ENCODE data around the gene RO60. TPM values are rescaled to one million over a fixed set of nuclear protein-coding genes. Genes with fewer than 3 reads are reported as not detected.

Gene RO60
- total and polyA plus RNA-seq, 2 of the 4 experiments (the other 2 are of a cell fraction), result 10.9 to 161 TPM

GRCh38 chr1:193060115-193060403 lies 647 bp downstream of the RO60 start:
- ChIA-PET POLR2A (ENCODE audit: unreplicated experiment) (no interaction called here), CTCF (no interaction called here)
- H2AK5ac ChIP-seq (ENCODE audit: low read depth, low read length), result no peak overlapping the region
- peak overlapping the region; percentile 66; the same call in 1 of the 2 replicates for H3K23ac ChIP-seq (ENCODE audit: low read depth, low read length)
- no peak for TF ChIP-seq NFE2L2 (IDR thresholded peaks at IDR 0.05; ENCODE audit: low read depth, low read length)
- no peak for TF ChIP-seq RAD21 (IDR thresholded peaks at IDR 0.05; ENCODE audit: low read length)
- TF ChIP-seq MAZ (IDR thresholded peaks at IDR 0.05; ENCODE audit: borderline replicate concordance, low read depth, low read length), result no peak
- no peak for TF ChIP-seq MAFK (IDR thresholded peaks at IDR 0.05; ENCODE audit: low read depth, low read length)
- TF ChIP-seq RCOR1 (IDR thresholded peaks at IDR 0.05; ENCODE audit: insufficient replicate concordance, low read length), result no peak
- TF ChIP-seq USF2 (IDR thresholded peaks at IDR 0.05; ENCODE audit: low read depth, low read length), result no peak
- no peak for TF ChIP-seq SMC3 (IDR thresholded peaks at IDR 0.05; ENCODE audit: low read depth, low read length)
- TF ChIP-seq ELK1 (IDR thresholded peaks at IDR 0.05; ENCODE audit: borderline replicate concordance, low read depth, low read length), result no peak
- TF ChIP-seq BHLHE40 (IDR thresholded peaks at IDR 0.05; ENCODE audit: low read depth, low read length), result no peak
- TF ChIP-seq FOS (IDR thresholded peaks at IDR 0.05; ENCODE audit: low read depth, low read length), result no peak
- TF ChIP-seq RFX5 (IDR thresholded peaks at IDR 0.05; ENCODE audit: low read depth, low read length), result no peak
- TF ChIP-seq POLR2A (IDR thresholded peaks at IDR 0.05; ENCODE audit: low read depth, low read length), result no peak; the same call in 1 of the 2 replicates
- no peak for TF ChIP-seq MXI1 (IDR thresholded peaks at IDR 0.05; ENCODE audit: borderline replicate concordance, low read depth, low read length)
- TF ChIP-seq CEBPB (IDR thresholded peaks at IDR 0.05; ENCODE audit: low read depth, low read length), result no peak
- TF ChIP-seq CHD1 (IDR thresholded peaks at IDR 0.05; ENCODE audit: low read depth, low read length), result no peak
- no peak for TF ChIP-seq CTCF (conservative IDR thresholded peaks at IDR 0.05; ENCODE audit: low read depth, low read length)
- no CpG with 5 or more reads among the region's 9 CpGs for WGBS, 2 experiments (ENCODE audit: extremely low coverage in 2 of 2, insufficient read length in 1 of 2)
- dilution Hi-C loops (cut with HindIII; ENCODE audit: low sequenced_read_pairs, unreplicated experiment) (no loop called here), in situ Hi-C loops (cut with MboI; ENCODE audit: low sequenced_read_pairs) (no loop called here), intact Hi-C loops (cut with micrococcal nuclease) (no loop called here)
- H2BK120ac ChIP-seq (ENCODE audit: low read depth, low read length), result no peak overlapping the region
- no peak overlapping the region for H2BK20ac ChIP-seq (ENCODE audit: low read depth, low read length)
- H2BK5ac ChIP-seq (ENCODE audit: low read depth, low read length, poor library complexity, severe bottlenecking), result peak overlapping the region; percentile 84
- peak overlapping the region; percentile 63 for H2AK9ac ChIP-seq (replicated peaks; ENCODE audit: low read depth, low read length, poor library complexity)
- H3K14ac ChIP-seq (replicated peaks; ENCODE audit: low read depth, low read length), result peak overlapping the region; percentile 87
- peak overlapping the region; percentile 48 to 67; a peak in 2 of 4 replicates for H4K8ac ChIP-seq (ENCODE audit: low read depth in 2 of 2, low read length in 2 of 2)
- H3K27me3 ChIP-seq (ENCODE audit: control insufficient read depth, insufficient read depth, low read length), result no peaks in the 10 kb centered on the region
- 0 out of 2 replicates have a peak overlapping the region, but pooled peaks have one; percentile 49 for H3K18ac ChIP-seq (ENCODE audit: low read depth, low read length)
- H3K27ac ChIP-seq (ENCODE audit: insufficient read depth, low read length), result peak overlapping the region; percentile 95
- H3K4me2 ChIP-seq (ENCODE audit: low read depth, low read length), result peak overlapping the region; percentile 83
- ATAC-seq (ENCODE audit: low read depth) (no peak), DNase-seq (no peak)
- peak overlapping the region; percentile 96 for H2AFZ ChIP-seq (replicated peaks; ENCODE audit: low read length, poor library complexity)
- H3K56ac ChIP-seq (ENCODE audit: extremely low read depth, insufficient read depth, low read length), result peak overlapping the region; percentile 64; the same call in 1 of the 2 replicates
- no peak overlapping the region for H4K91ac ChIP-seq (ENCODE audit: insufficient read depth, low read depth, low read length)
- H3K9me1 ChIP-seq (ENCODE audit: insufficient read depth, low read length), result peaks cover 8% of the 10 kb centered on the region
- H3K9ac ChIP-seq (ENCODE audit: low read depth, low read length), result peak overlapping the region; percentile 98
- H4K20me1 ChIP-seq (ENCODE audit: insufficient read depth, low read length), result peaks cover 15% of the 10 kb centered on the region; the same call in 1 of the 2 replicates
- peak overlapping the region; percentile 82 for H3K4me3 ChIP-seq (ENCODE audit: insufficient read depth, low read depth, low read length)
- no peak overlapping the region for H4K5ac ChIP-seq (ENCODE audit: low read depth, low read length)
- H3K4me1 ChIP-seq (ENCODE audit: control insufficient read depth, insufficient read depth, low read length), result peaks cover 2% of the 10 kb centered on the region; the same call in 1 of the 2 replicates
- H3K79me1 ChIP-seq (ENCODE audit: low read depth in 1 of 2, low read length in 2 of 2), result peaks cover 5 to 39% of the 10 kb centered on the region in 2 experiments; a peak in 2 of 4 replicates
- H3K4ac ChIP-seq (ENCODE audit: low read depth, low read length), result peak overlapping the region; percentile 89
- H3K36me3 ChIP-seq (ENCODE audit: control insufficient read depth, insufficient read depth, low read length), result no peaks in the 10 kb centered on the region
- no TSS peak for BruUV-seq (replicated peaks)
- no peaks in the 10 kb centered on the region for H3K9me3 ChIP-seq (ENCODE audit: control insufficient read depth, insufficient read depth, low read length)
- H2BK15ac ChIP-seq (ENCODE audit: low read depth, low read length), result no peak overlapping the region
